SK-N-MC (cell line): ENCODE data around the gene TRHDE.
A peak's percentile ranks its signal among the peaks of the same experiment; 100 is the strongest.

Experiments used
- DNase-seq: peaks from one replicate; pipeline ENCODE4 v3.0.0-alpha.2; 2011; ENCODE audit warnings: low read depth, low spot score
- H3K27ac ChIP-seq: fragments of 200-600 bp; sonication (generic); 2 replicates; pipeline ENCODE4 v1.5.1; 2016; ENCODE audit warnings: mixed run types
- H3K36me3 ChIP-seq: fragments of 200-600 bp; sonication (generic); 2 replicates; pipeline ENCODE4 v1.6.1; 2017; ENCODE audit warnings: antibody characterized with exemption, low read length, mixed read lengths; ENCODE audit not compliant: insufficient read depth
- H3K4me3 ChIP-seq: fragments of 200-600 bp; sonication (generic); 2 replicates; pipeline ENCODE4 v1.5.1; 2016
- H3K9ac ChIP-seq: fragments of 200-600 bp; sonication (generic); 2 replicates; pipeline ENCODE4 v1.8.0; 2017; ENCODE audit warnings: mixed run types, mixed read lengths; ENCODE audit not compliant: insufficient read length
- H3K9me3 ChIP-seq: fragments of 200-600 bp; sonication (generic); 2 replicates; pipeline ENCODE4 v1.6.1; 2017; ENCODE audit warnings: low read depth, mild to moderate bottlenecking, antibody characterized with exemption, low read length, moderate library complexity, mixed read lengths
- EZH2 ChIP-seq: fragments of 200-600 bp; sonication (generic); IDR thresholded peaks from one replicate; pipeline ENCODE4 v1.6.1; 2017; ENCODE audit warnings: antibody characterized with exemption
- FOXP2 ChIP-seq: optimal IDR thresholded peaks from 2 replicates; pipeline ENCODE3; 2011; ENCODE audit warnings: mild to moderate bottlenecking, moderate library complexity; ENCODE audit not compliant: insufficient read depth; ENCODE audit errors: extremely low read length, control extremely low read depth
- POLR2AphosphoS5 ChIP-seq: IDR thresholded peaks from 2 replicates; pipeline ENCODE4 v1.6.1; 2012; ENCODE audit warnings: mild to moderate bottlenecking, low read depth, low read length, borderline replicate concordance

TRHDE gene

DNA sequence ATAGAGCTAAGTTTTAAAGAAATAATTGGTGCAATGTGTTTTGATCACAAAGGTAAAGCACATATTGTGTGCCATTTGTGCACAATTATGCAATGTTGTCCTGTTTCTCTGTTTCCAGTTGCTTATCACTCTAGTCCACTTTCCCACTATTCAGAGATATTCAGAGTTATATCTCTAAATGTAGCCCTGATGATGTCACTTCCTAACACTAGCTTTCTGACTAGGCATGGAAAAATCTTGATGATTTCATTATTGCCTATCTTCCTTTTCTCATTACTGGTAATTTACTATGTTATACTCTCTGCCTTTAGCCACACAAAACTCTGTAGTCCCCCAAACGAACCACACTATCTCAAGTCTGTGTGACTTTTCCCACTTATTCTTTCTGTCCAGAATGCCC, 221.2 kb downstream of the TRHDE start:
- H3K9me3 ChIP-seq: no peaks in the 10 kb centered on the region
- 0 out of 2 replicates have a peak, but pooled peaks cover 3% of the 10 kb centered on the region for H3K36me3 ChIP-seq
- no peak overlapping the region for H3K9ac ChIP-seq
- H3K4me3 ChIP-seq: no peak overlapping the region
- no peak for TF ChIP-seq FOXP2
- TF ChIP-seq EZH2: no peak
- TF ChIP-seq POLR2AphosphoS5: no peak
- peak overlapping the region; percentile 51; the same call in 1 of the 2 replicates for H3K27ac ChIP-seq
- no peak for DNase-seq

- H3K4me3 ChIP-seq: no peak overlapping the region
- no peaks in the 10 kb centered on the region; the same call in none of the 2 replicates for H3K36me3 ChIP-seq
- DNase-seq: no peak
- H3K27ac ChIP-seq: no peak overlapping the region
- no peaks in the 10 kb centered on the region for H3K9me3 ChIP-seq
- TF ChIP-seq POLR2AphosphoS5 (no peak), EZH2 (no peak), FOXP2 (no peak)
- no peak overlapping the region for H3K9ac ChIP-seq
Observed at GRCh38 chr12:72498354-72498753, 226.2 kb downstream of the TRHDE start.

DNA sequence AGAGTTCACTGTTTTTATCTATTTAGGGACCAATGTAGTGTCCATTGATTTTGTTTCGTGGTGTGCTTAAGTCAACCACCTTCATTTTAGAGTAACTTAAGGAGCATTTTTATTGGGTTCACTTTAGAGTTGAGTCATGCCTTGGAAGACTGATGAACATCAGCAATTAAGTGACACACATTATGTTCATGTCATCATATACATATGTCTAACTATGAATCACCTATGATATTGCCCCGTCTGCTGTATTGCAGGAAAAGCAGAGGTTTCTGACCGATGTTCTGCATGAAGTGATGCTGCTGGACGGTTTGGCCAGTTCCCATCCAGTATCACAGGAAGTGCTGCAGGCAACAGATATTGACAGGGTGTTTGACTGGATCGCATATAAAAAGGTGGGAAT, 227.1 kb downstream of the TRHDE start:
- TF ChIP-seq EZH2 (no peak), FOXP2 (no peak), POLR2AphosphoS5 (no peak)
- DNase-seq: no peak
- Histone ChIP-seq H3K9ac (no peak overlapping the region), H3K9me3 (no peaks in the 10 kb centered on the region), H3K36me3 (no peaks in the 10 kb centered on the region; the same call in none of the 2 replicates), H3K4me3 (no peak overlapping the region), H3K27ac (no peak overlapping the region)

DNA sequence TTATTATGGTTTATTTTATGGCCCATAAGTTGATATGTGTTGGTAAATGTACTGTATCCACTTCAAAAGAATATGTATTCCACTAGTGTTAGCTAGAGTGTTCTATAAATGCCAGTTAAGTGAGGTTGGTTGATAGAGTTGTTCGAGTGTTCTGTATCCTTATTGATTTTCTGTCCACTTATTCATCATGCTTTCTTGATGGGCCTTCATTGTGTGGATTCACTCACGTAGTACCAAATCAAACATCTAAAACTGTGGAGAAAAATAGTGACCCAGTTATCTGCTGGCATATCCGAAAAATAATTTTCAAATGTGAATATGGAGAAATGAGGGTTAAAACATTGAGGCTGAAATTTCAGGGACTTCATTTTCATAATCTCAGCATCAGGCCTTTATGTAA, 230.4 kb downstream of the TRHDE start:
- H3K9ac ChIP-seq: no peak overlapping the region
- no peak for DNase-seq
- H3K36me3 ChIP-seq: no peaks in the 10 kb centered on the region; the same call in none of the 2 replicates
- H3K4me3 ChIP-seq: no peak overlapping the region
- H3K9me3 ChIP-seq: no peaks in the 10 kb centered on the region
- no peak overlapping the region for H3K27ac ChIP-seq
- TF ChIP-seq POLR2AphosphoS5 (no peak), FOXP2 (no peak), EZH2 (no peak)

- Histone ChIP-seq H3K9me3 (no peaks in the 10 kb centered on the region), H3K27ac (no peak overlapping the region), H3K9ac (no peak overlapping the region), H3K4me3 (no peak overlapping the region), H3K36me3 (no peaks in the 10 kb centered on the region; the same call in 1 of the 2 replicates)
- TF ChIP-seq POLR2AphosphoS5 (no peak), FOXP2 (no peak), EZH2 (no peak)
- DNase-seq: no peak
Observed at GRCh38 chr12:72505227-72505626, 233.1 kb downstream of the TRHDE start.

- no peaks in the 10 kb centered on the region for H3K9me3 ChIP-seq
- H3K27ac ChIP-seq: no peak overlapping the region
- H3K36me3 ChIP-seq: 0 out of 2 replicates have a peak, but pooled peaks cover 5% of the 10 kb centered on the region
- no peak for TF ChIP-seq FOXP2
- no peak for TF ChIP-seq POLR2AphosphoS5
- no peak for TF ChIP-seq EZH2
- no peak for DNase-seq
- H3K4me3 ChIP-seq: no peak overlapping the region
- H3K9ac ChIP-seq: no peak overlapping the region
Observed at GRCh38 chr12:72509891-72510290, 237.7 kb downstream of the TRHDE start.

GRCh38 chr12:72510772-72511171, 238.6 kb downstream of the TRHDE start:
- H3K9ac ChIP-seq: no peak overlapping the region
- H3K9me3 ChIP-seq: no peaks in the 10 kb centered on the region
- no peak for TF ChIP-seq EZH2
- TF ChIP-seq POLR2AphosphoS5: no peak
- TF ChIP-seq FOXP2: no peak
- DNase-seq: no peak
- 0 out of 2 replicates have a peak, but pooled peaks cover 5% of the 10 kb centered on the region for H3K36me3 ChIP-seq
- 0 out of 2 replicates have a peak overlapping the region, but pooled peaks have one; percentile 12 for H3K27ac ChIP-seq
- H3K4me3 ChIP-seq: no peak overlapping the region

- TF ChIP-seq POLR2AphosphoS5 (no peak), EZH2 (no peak), FOXP2 (no peak)
- Histone ChIP-seq H3K9ac (peak overlapping the region; percentile 5), H3K27ac (peak overlapping the region; percentile 20; the same call in 1 of the 2 replicates), H3K4me3 (peak overlapping the region; percentile 23; the same call in 1 of the 2 replicates), H3K9me3 (no peaks in the 10 kb centered on the region), H3K36me3 (0 out of 2 replicates have a peak, but pooled peaks cover 5% of the 10 kb centered on the region)
- DNase-seq: no peak
Observed at GRCh38 chr12:72511498-72511897, 239.3 kb downstream of the TRHDE start.
